ENCODE measurements around the gene EPS8L2.

EPS8L2 gene

GRCh38 chr11:690738-691633 is 15.0 kb upstream of the EPS8L2 start:
- DNase-seq: no peak

GRCh38 chr11:691710-692590 is 14.1 kb upstream of the EPS8L2 start:
- no peak for DNase-seq

GRCh38 chr11:692824-693414 is 13.1 kb upstream of the EPS8L2 start:
- no peak for DNase-seq

- DNase-seq: peak in 1 of 2 experiments; percentile 15
Measured at GRCh38 chr11:693415-693831, 12.6 kb upstream of the EPS8L2 start.

- DNase-seq: no peak
Measured at GRCh38 chr11:693887-694562, 12.0 kb upstream of the EPS8L2 start.

GRCh38 chr11:694563-695287 is 11.3 kb upstream of the EPS8L2 start, which contains the start of gene DEAF1:
DEAF1 (minus strand) TSS chr11:695222; CDS start chr11:695047, 175 bp downstream.
- DNase-seq: peak; percentile 94 to 95

GRCh38 chr11:695288-695537 is 10.8 kb upstream of the EPS8L2 start:
- no peak for DNase-seq

- peak; percentile 88 to 92 for DNase-seq
Measured at GRCh38 chr11:695538-696248, 10.3 kb upstream of the EPS8L2 start, which contains the start of gene TMEM80. TMEM80 (plus strand) TSS chr11:695816; CDS start chr11:695828, 12 bp downstream.

- DNase-seq: no peak
Measured at GRCh38 chr11:696955-697491, 9.0 kb upstream of the EPS8L2 start.

GRCh38 chr11:697811-698311 is 8.2 kb upstream of the EPS8L2 start:
- no peak for DNase-seq

- DNase-seq: no peak
Measured at GRCh38 chr11:698493-699115, 7.4 kb upstream of the EPS8L2 start.

GRCh38 chr11:699116-699508 is 6.9 kb upstream of the EPS8L2 start:
- no peak for DNase-seq

- DNase-seq: no peak
Measured at GRCh38 chr11:699753-700152, 6.3 kb upstream of the EPS8L2 start.

- DNase-seq: no peak
Measured at GRCh38 chr11:701741-702461, 4.1 kb upstream of the EPS8L2 start.

GRCh38 chr11:702462-703461 is 3.3 kb upstream of the EPS8L2 start:
- no peak for DNase-seq

- no peak for DNase-seq
Measured at GRCh38 chr11:703506-703905, 2.5 kb upstream of the EPS8L2 start.

GRCh38 chr11:704228-704674 is 1.8 kb upstream of the EPS8L2 start:
- DNase-seq: no peak
